GM19328 (cell line): ENCODE results near the gene CENPP.

Source experiments
- ATAC-seq: cut with Tn5 transposase; IDR thresholded peaks from one replicate; pipeline ENCODE4 v1.9.1; 2021; ENCODE audit warnings: mild to moderate bottlenecking, moderate library complexity; ENCODE audit not compliant: unreplicated experiment

The CENPP gene

DNA sequence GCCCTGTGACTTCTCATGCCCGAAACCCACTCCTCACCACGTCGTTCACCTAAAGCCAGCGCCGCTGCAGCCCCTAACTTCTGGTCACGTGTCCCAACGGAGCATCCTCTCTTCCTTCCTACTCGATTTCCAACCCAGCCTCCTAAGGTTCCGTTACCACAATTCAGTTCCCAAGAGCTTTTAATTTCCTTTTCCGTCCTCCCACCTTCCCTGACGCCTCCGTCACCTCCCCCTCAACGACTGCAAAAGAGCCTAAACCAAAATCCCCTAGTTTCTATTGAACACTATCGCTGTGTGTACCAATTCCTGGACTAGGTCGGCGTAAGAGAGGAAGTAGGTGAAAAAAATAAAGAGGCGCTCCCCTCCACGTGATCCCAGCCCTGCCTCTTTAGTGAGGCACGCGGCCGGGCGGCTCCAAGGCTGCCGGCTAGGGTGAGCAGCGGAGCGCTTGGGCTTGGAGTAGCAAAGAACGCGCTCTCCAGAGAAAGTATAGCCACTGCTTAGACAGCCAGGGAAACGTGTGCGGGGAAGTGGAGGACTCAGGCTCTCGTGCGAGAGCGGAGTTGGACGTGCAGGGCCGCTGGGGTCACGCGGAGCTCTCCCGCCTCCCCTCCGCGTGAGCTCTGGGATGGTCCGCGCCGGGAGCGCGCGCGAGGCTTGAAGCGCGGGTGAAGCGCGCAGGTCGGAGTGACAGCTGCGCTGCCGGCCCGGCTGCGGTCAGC, at the start of gene CENPP, which contains the start of gene NOL8:
CENPP (plus strand) TSS at position 685 of the 722 bp plus-strand sequence.
NOL8 (minus strand) TSS at position 82 of the 722 bp plus-strand sequence. CDS start 1,189 bp downstream, outside the sequence.
- peak; percentile 93 for ATAC-seq

DNA sequence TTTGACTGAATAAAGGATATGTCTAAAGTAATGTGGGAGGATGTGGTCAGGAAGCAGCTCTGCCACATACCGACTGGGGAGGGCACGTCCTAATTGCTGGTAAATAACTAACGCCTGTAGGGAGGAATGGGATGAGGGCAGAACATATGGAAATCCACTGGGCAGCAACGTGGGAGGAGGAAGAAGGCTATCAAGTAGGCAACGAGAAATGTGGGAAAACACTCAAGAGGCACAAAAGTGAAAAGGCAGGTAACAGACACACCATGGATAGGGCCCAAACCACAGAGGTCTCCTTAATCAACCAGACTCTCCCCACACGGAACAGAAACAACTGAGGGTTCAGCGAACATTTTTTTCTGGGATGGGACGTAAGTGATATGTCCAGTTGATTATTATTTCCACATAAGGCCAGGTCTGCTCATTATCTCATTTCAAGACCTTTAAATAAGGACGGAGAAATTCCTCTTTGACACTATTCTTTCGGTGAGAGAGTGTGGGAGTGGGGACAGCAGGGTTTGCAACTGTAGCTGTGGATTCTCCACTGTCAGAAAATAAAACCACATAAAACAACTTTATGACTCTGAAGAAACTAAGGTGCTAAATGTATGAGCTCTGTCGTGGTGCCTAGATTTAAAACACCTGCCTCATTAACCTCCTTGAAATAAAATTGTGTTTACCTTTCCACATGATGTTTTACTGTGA, 49.3 kb upstream of the CENPP start:
- no peak for ATAC-seq

- no peak for ATAC-seq
These were observed 47.6 kb upstream of the CENPP start for GRCh38 chr9:92278110-92278509.

DNA sequence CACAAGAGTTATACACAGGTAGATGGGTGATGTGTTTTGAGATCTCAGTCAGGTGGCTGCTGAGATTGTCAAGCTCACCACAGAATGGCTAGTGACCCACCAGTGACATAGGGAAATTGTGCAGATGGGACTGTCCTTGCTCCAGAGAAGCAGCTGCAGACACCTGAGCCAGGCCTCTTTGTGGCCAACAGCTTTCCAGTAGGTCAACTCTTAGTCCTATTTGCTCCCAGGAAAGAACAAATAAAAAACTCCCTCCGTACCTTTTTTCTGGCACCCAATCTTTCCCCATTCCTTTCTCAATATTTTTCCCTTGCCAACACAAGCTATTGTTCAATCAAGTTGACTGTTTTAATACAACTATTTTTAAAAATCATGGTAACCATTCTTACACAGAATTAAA, 46.5 kb upstream of the CENPP start:
- no peak for ATAC-seq

DNA sequence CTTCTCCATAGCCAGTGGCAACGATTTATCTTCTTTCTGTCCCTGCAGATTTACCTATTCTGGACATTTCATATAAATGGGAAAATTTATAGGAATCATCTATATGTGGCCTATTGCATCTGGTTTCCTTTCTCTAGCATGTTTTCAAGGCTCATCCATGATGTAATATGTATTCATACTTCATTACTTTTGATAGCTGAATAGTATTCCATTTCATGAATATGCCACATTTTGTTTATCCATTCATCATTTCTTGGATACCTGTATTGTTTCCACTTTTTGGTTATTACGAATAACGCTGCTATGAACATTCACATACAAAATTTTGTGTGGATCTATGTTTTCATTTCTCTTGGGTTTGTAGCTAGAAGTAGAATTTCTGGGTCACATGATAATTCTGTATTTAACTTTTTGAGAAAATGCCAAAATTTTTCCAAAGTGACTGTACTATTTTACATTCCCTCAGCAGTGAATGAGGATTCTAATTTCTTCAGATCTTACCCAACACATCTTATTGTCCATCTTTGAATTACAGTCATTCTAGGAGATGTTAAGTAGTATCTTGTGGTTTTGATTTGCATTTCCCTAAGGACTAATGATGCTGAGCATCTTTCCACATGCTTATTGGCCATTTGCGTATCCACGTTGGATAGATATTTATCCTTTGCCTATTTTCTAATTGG, 35.9 kb upstream of the CENPP start:
- ATAC-seq: no peak

- ATAC-seq: no peak
These were observed 34.8 kb upstream of the CENPP start for GRCh38 chr9:92290785-92291429.

DNA sequence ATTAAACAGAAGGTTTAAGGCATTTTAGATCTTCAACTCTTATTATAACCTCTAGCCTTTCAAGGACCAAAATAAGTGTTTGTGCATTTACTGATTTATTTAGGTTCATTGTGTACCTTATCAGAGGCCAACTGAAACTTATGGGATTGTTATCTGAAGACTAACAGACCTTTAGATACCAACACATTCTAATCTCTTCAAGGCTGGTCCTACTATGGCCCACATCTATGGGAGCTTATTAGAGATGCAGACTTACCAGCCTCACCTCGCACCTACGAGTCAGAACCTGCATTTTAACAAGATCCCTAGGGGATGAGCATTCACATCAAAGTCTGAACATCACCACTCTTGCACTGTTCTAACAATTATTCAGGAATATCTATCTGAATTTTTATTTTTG, 34.2 kb upstream of the CENPP start:
- ATAC-seq: no peak

DNA sequence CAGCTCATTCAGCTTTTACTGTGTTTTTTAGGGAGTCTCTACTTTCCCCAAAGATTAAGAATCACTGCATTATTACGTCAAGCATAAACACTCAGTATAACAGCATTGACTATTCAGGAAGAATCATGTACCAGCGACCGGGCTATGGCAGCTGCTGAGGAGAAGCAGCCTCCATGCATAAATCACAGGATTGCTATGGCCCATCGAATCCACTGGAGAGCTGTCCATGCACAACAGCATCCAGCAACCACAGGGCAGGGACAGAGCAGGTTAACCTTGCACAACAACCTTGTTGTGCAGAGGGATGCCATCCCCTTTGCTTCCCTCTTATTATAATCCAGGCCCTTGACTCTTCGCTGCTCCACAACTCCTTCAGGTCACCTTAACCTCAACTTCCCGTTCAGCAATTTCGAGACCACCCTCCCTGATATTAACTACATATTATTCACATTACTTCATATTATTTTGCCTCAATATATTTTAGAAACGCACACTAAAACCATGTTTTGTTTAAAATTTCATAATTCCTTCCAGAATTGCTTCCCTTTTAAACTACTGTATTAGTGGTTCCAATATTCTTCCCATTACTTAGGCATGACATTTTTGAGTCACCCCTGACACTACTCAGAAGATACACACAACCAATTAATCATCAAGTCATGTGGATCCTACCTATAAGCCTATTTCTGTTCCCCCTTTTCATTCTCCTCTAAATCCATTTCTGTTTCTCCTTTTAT, 33.2 kb upstream of the CENPP start:
- no peak for ATAC-seq

DNA sequence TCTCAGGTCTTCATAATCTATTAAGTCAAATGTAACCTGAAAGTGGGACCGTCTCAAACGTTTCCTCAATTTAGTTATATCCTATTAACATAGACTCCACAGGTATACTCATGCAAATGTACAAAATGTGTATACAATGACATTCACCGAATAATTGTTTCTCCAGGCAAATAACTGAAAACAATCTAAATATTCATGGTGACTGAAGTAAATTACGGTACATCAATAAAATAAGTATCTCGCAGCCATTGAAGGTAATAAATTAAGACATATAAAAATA, 32.7 kb upstream of the CENPP start:
- no peak for ATAC-seq

DNA sequence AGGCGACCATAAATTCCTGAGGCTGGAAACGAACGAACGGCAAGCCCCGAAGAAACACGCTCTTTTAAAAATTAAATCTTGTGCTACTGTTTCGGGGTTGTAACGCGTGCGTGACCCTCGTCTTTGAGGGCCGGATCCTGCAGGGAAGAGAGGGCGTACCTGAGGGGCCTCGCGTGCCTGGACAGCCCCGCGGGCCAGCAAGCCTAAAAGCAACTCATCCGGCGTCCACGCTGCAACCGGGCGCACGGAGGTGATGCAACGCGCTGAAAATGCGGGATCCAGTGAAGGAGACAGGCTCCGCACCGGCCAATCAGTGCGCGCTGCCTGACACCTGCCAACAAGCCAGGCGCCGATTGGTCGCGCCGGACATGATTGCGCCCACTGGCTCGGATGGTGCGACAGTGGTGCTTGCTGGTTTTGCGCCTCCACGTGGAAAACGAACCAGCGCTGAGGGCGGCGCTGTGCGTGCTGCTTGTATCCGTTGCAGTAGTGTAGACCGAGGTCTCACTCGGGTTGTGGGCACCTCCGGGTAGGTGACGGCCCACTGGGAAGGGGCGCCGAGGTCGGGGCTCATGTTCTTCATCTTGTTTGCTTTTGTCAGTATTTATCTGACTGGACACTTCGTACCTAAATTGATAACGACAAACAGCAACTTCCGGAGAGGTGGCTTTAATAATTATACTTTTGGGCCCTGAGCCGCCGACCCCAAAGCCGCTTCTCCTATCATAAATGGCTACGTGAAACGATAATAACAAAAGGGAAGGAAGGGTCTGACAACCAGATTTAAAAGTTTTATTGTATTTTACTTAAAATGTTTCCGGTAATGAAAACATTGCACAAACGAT, 32.1 kb upstream of the CENPP start, which contains the start of gene IARS1:
IARS1 (minus strand) TSS at position 246 of the 845 bp plus-strand sequence. CDS start 4,278 bp downstream, outside the sequence.
- peak; percentile 96 for ATAC-seq

DNA sequence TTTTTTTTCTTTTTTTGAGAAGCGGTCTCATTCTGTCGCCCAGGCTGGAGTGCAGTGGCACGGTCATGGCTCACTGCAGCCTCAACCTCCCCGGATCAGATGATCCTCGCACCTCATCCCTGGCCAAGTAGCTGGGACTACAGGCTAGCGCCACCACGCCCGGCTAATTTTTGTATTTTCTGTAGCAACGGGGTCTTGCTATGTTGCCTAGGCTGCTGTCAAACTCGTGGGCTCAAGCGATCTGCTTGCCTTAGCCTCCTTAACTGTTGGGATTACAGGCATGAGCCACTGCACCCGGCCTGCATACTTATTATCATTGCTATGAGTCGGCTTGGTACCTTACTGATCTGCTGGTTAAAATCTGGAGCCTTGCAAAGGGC, 31.5 kb upstream of the CENPP start:
- ATAC-seq: no peak

DNA sequence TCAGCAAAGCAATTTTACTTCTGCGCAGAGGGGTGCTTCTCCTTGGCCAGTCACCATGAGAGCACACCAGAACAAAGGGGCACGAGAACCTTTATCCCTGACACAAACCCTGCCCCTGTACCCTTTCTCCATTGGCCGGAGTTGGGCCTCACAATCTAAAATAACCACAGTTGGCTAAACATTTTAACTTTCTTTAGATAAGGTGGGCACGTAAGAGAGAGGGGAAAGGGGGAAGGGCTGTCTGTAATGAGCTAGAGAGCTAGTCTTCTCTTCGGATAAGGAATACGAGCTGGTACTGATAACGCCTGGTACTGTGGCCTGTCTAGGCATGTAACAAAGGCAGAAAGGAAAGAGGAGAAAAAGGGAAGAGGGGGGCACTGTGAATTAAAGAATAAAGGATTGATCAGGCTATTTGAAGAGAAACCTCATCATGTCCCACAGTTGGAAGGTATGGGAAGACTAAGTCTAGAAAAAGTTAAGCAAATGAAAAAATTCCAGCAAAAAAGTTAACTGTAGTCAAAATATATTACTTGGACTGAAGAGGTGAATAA, 30.4 kb upstream of the CENPP start:
- ATAC-seq: no peak

- no peak for ATAC-seq
These were observed 29.9 kb upstream of the CENPP start for GRCh38 chr9:92295827-92296258.

DNA sequence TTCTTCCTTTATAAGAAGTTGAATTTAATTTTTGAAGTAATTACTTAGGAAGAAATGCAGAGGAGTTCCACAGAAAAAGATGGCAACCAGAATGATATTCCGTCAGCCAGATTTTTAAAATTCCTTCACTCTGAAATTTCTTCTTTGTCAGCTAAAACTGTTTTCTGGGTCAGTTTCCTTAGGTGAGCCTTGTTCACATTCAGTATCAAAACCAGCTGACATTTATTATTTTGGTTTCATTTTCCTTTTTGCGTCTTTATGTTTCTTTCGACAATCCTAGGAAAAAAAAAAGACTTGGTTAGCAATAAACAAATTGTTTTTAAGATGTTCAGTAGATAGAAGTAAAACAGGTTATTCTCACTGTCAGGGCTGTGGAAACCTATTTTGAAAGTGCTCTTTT, 28.1 kb upstream of the CENPP start:
- no peak for ATAC-seq

DNA sequence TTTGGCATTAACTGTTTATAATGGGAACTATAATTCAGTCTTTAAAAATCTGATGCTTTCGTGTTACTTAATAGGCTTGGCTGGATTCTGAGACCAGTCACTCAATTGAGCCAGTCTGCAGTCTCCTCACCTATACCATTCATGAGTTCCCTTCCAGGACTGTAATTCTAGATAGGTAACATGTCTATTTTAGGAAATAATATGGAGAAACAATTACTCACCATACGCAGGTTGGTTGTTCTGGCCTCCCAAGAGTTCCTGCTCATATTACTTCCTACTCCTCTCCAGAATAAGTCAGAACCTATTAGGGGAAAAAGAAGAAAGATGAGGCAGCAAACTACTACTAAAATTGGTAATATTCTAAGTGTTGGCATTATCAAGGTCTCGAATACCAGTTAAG, 27.7 kb upstream of the CENPP start:
- no peak for ATAC-seq

GRCh38 chr9:92299116-92299515, 26.6 kb upstream of the CENPP start:
- no peak for ATAC-seq

DNA sequence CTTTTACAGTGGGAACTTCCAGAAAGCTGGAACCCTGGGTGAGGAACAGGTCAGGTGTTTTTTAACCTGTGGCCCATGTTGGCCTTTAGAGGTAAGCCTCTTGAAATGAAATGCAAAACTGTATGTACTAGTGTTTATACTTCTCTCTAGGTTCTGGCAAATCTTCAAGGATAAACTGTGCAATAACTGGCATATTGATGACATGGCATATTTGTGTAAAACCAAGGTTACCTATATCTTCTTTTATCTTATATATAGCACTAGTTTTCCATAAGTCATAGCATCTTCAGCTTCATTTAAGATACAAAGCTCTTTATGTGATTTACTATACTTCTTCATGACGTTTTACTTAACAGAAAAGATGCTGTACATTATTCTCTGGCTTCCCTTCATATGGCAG, 24.8 kb upstream of the CENPP start:
- ATAC-seq: no peak

DNA sequence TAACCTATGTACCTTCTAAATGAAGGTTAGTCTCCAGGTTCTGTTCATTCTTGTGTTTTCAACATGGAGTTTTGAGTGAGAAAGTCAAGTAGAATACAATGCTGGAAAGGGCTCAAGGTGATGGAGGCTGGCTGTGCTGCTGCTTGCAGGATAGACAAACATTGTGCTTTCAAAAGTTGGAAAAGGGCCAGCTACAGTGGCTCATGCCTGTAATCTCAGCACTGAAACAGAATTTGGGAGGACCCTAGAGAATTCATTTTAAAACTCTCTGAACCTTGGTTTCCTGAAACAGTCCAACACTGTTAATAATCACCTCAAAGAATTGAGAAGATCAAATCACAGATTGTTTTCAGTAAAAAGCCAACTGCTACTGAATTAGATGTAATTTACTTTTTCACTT, 16.9 kb upstream of the CENPP start:
- ATAC-seq: no peak

- no peak for ATAC-seq
These were observed 15.2 kb upstream of the CENPP start for GRCh38 chr9:92310562-92310961.
